ENCODE data around the gene MLYCD.

- no peak for TF ChIP-seq CTCF (IDR thresholded peaks at IDR 0.05)
- TF ChIP-seq POLR2AphosphoS5 (IDR thresholded peaks at IDR 0.05): no peak
- TF ChIP-seq POLR2A (IDR thresholded peaks at IDR 0.05): no peak
- no peak for TF ChIP-seq EP300 (IDR thresholded peaks at IDR 0.05)
These were observed 66.7 kb downstream of the MLYCD start for GRCh38 chr16:83965444-83966152.
